GM21447 (cell line): ENCODE measurements around the gene NAGS.
"Not testable (repeated sequence)": the region's sequence is repeated elsewhere in the genome, so short reads cannot be mapped to it uniquely, and the experiment has no call there.

Experiments used
- ATAC-seq: cut with Tn5 transposase; IDR thresholded peaks from one replicate; pipeline ENCODE4 v1.9.1; 2021; ENCODE audit not compliant: unreplicated experiment

The NAGS gene

GRCh38 chr17:44004077-44004760 is at the start of gene NAGS:
Gene NAGS, plus strand, starts transcription at chr17:44004622. Its CDS starts 42 bp downstream, at chr17:44004664.
- no peak for ATAC-seq

GRCh38 chr17:43956222-43956621 is 48.2 kb upstream of the NAGS start:
- ATAC-seq = no peak

GRCh38 chr17:43958748-43959352 is 45.6 kb upstream of the NAGS start:
- ATAC-seq = no peak

GRCh38 chr17:43961292-43961691 is 43.1 kb upstream of the NAGS start:
- not testable (repeated sequence) for ATAC-seq

GRCh38 chr17:43961954-43962353 is 42.5 kb upstream of the NAGS start:
- no peak for ATAC-seq

GRCh38 chr17:43962479-43962878 is 41.9 kb upstream of the NAGS start:
- no peak for ATAC-seq

GRCh38 chr17:43966276-43966675 is 38.1 kb upstream of the NAGS start:
- ATAC-seq = no peak

- no peak for ATAC-seq
Measured at GRCh38 chr17:43967251-43967875, 37.1 kb upstream of the NAGS start.

- no peak for ATAC-seq
Measured at GRCh38 chr17:43970366-43970765, 34.1 kb upstream of the NAGS start.

GRCh38 chr17:43971436-43971835 is 33.0 kb upstream of the NAGS start:
- ATAC-seq = not testable (repeated sequence)

- ATAC-seq = not testable (repeated sequence)
Measured at GRCh38 chr17:43972444-43973212, 31.8 kb upstream of the NAGS start.

GRCh38 chr17:43974382-43975266 is 29.8 kb upstream of the NAGS start:
- no peak for ATAC-seq

GRCh38 chr17:43975898-43976297 is 28.5 kb upstream of the NAGS start:
- no peak for ATAC-seq

- no peak for ATAC-seq
Measured at GRCh38 chr17:43976963-43977837, 27.2 kb upstream of the NAGS start.

GRCh38 chr17:43978078-43978477 is 26.3 kb upstream of the NAGS start:
- ATAC-seq = no peak

GRCh38 chr17:43979011-43979410 is 25.4 kb upstream of the NAGS start:
- ATAC-seq = no peak

GRCh38 chr17:43979671-43980070 is 24.8 kb upstream of the NAGS start:
- no peak for ATAC-seq

GRCh38 chr17:43982171-43982570 is 22.3 kb upstream of the NAGS start:
- ATAC-seq = no peak

- no peak for ATAC-seq
Measured at GRCh38 chr17:43983196-43983514, 21.3 kb upstream of the NAGS start.
